GM20000 (cell line): Measurements from ENCODE around the gene KIF5A.
"Not testable (repeated sequence)": the region's sequence is repeated elsewhere in the genome, so short reads cannot be mapped to it uniquely, and the experiment has no call there.

ENCODE experiments used
- DNase-seq: peaks from one replicate; pipeline ENCODE4 v3.0.0; 2012; ENCODE audit warnings: low spot score
- TF ChIP-seq, protein P1 (sequence below): IDR thresholded peaks from 2 replicates; pipeline ENCODE4 v1.5.1; 2012; ENCODE audit warnings: mild to moderate bottlenecking, control low read depth; ENCODE audit errors: extremely low read depth, missing control alignments

Gene KIF5A

DNA sequence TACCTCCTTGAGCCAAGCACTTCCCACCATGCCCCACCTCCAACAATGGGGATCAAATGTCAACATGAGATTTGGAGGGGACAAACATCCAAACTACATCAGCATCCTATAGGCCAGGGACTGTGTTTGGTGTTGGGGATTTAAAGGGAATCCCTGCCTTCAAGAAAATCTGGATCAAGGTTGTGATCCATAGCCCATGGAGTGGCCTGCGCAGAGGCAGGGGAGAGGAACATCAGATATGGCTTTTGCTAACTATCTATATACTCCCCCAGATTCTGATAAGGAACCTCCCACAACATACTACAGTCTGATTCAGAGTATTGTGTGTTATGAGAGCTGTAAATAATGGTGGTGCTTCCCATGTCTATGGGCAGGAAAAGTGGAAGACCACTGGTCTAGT lies 5.1 kb downstream of the KIF5A start:
- TF ChIP-seq, protein P1, sequence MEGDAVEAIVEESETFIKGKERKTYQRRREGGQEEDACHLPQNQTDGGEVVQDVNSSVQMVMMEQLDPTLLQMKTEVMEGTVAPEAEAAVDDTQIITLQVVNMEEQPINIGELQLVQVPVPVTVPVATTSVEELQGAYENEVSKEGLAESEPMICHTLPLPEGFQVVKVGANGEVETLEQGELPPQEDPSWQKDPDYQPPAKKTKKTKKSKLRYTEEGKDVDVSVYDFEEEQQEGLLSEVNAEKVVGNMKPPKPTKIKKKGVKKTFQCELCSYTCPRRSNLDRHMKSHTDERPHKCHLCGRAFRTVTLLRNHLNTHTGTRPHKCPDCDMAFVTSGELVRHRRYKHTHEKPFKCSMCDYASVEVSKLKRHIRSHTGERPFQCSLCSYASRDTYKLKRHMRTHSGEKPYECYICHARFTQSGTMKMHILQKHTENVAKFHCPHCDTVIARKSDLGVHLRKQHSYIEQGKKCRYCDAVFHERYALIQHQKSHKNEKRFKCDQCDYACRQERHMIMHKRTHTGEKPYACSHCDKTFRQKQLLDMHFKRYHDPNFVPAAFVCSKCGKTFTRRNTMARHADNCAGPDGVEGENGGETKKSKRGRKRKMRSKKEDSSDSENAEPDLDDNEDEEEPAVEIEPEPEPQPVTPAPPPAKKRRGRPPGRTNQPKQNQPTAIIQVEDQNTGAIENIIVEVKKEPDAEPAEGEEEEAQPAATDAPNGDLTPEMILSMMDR = no peak

DNA sequence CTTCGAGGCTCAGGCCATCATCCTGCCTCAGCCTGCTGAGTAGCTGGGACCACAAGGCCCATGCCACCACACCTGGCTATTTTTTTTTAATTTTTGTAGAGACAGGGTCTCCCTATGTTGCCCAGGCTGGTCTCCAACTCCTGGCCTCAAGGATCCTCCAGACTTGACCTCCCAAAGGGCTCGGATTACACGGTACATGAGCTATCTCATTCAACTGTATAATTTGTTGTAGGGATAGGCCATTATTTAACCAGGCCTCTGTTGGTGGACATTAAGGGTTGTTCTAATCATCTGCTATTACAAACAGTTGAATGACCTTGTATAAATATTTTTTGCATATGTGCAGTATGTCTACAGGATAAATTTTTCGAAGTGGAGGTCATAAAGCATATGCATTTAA lies 9.0 kb downstream of the KIF5A start:
- no peak for DNase-seq
- TF ChIP-seq, protein P1 = no peak

More for the DNA sequence above, 5.1 kb downstream of the KIF5A start:
- no peak for DNase-seq

DNA sequence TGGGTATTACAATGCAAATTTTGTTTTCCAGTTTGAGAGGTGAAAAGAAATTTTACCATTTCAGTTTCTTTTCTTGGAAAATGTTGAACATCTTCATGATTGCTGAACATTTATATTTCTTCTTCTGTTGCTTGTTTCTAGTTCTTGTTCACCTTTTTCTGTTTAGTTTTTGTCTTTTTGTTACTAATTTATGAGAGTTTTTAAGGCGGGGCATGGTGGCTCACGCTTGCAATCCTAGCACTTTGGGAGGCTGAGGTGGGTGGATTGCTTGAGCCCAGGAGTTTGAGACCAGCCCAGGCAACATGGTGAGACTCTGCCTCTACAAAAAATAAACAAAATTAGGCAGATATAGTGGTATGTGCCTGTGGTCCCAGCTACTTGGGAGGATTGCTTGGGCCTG lies 10.7 kb downstream of the KIF5A start:
- TF ChIP-seq, protein P1 = no peak
- no peak for DNase-seq

- not testable (repeated sequence) for DNase-seq
Observed at GRCh38 chr12:57561117-57561516, 11.3 kb downstream of the KIF5A start.

DNA sequence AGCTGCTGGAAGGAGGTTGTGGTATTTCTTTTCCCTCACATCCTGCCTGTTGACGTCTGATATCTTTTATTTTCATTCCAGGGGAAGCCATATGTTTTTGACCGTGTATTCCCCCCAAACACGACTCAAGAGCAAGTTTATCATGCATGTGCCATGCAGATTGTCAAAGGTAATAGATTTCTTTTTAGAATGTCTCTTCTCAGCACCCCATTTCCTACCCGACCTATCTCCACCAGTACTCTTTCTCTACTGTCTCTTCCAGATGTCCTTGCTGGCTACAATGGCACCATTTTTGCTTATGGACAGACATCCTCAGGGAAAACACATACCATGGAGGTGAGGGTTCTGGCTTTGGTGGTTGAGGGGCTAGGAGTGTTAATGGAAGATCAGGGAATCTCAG lies 13.5 kb downstream of the KIF5A start:
- no peak for DNase-seq
- TF ChIP-seq, protein P1 = no peak

DNA sequence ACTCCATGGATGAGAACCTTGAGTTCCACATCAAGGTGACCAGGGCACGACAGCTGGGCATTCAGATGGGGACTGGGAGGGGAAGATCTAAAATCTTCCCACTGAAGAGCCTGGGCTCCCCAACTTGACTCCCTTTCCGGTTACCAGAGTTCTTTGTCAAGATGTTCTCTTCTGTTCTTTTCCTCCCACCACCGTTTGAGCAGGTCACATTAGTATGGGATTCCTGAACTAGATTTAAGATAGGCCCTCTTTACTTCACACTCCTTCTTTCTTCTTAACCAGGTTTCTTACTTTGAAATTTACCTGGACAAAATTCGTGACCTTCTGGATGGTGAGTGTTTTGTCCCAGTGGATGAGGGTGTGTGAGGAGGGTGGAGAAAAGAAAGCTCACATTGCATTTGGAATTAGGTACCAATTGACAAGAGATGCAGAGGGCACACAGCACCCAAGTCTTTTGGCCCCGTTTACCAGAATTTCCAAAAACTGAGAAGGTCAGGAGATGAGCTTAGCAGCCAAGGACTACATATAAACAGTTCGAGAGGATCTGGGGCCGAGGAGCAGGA lies 14.4 kb downstream of the KIF5A start:
- TF ChIP-seq, protein P1 = no peak
- DNase-seq = no peak

DNA sequence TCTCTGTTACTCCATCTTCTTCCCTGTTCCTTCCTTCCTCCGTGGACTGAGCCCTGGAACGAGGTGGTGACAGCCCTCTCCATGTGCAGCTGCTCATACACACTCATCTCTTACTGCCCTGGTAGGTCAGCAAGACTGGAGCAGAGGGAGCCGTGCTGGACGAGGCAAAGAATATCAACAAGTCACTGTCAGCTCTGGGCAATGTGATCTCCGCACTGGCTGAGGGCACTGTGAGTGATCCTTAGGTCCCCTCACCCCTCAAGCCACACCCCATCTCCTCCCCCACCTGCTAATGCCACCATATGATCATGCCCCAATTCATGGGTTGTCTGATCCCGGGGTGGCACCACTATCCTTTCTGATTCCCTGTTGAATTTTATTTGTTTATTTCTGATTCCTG lies 19.0 kb downstream of the KIF5A start:
- TF ChIP-seq, protein P1 = no peak
- DNase-seq = no peak

GRCh38 chr12:57569858-57570257 lies 20.0 kb downstream of the KIF5A start:
- TF ChIP-seq, protein P1 = no peak
- no peak for DNase-seq

DNA sequence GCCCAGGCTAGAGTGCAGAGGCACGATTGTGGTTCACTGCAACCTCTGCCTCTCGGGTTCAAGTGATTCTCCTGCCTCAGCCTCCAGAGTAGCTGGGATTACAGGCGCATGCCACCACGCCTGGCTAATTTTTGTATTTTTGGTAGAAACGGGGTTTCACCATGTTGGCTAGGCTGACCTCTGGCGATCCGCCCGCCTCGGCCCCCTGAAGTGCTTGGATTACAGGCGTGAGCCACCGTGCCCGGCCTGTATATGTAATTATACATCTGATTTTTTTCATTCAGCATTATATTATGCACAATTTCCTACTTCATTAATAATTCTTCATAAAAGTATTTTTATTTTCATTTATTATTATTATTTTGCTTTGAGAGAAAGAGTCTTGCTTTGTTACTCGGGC lies 20.6 kb downstream of the KIF5A start:
- not testable (repeated sequence) for DNase-seq
